GM19239 (cell line): ENCODE results near the gene HOXB1.

ENCODE experiments used
- DNase-seq: peaks from one replicate; pipeline ENCODE4 v3.0.0; 2011; ENCODE audit warnings: low spot score; ENCODE audit not compliant: insufficient read length
- FAIRE-seq: peaks from 2 replicates; lab custom pipeline; 2011; peaks lifted over from hg19 to GRCh38; lab: Jason Lieb, UNC

The HOXB1 gene

GRCh38 chr17:48568499-48569239 is 37.9 kb upstream of the HOXB1 start:
- FAIRE-seq (no peak), DNase-seq (no peak)

GRCh38 chr17:48567646-48568354 is 37.0 kb upstream of the HOXB1 start:
- FAIRE-seq: no peak

GRCh38 chr17:48567209-48567608 is 36.4 kb upstream of the HOXB1 start:
- DNase-seq (no peak), FAIRE-seq (no peak)

More at GRCh38 chr17:48567646-48568354, 37.0 kb upstream of the HOXB1 start:
- DNase-seq: no peak

GRCh38 chr17:48566717-48567116 is 35.9 kb upstream of the HOXB1 start:
- FAIRE-seq: no peak
- DNase-seq: no peak

- DNase-seq: no peak
- no peak for FAIRE-seq
Observed at GRCh38 chr17:48565925-48566710, 35.3 kb upstream of the HOXB1 start.

GRCh38 chr17:48565022-48565554 is 34.3 kb upstream of the HOXB1 start:
- DNase-seq: no peak
- no peak for FAIRE-seq

- FAIRE-seq: no peak
- DNase-seq: no peak
Observed at GRCh38 chr17:48564188-48565021, 33.6 kb upstream of the HOXB1 start.

- FAIRE-seq (no peak), DNase-seq (no peak)
Observed at GRCh38 chr17:48563867-48564187, 33.0 kb upstream of the HOXB1 start.

- DNase-seq (no peak), FAIRE-seq (no peak)
Observed at GRCh38 chr17:48563385-48563838, 32.6 kb upstream of the HOXB1 start.

GRCh38 chr17:48562934-48563333 is 32.1 kb upstream of the HOXB1 start:
- DNase-seq: no peak
- FAIRE-seq: no peak

GRCh38 chr17:48561884-48562810 is 31.3 kb upstream of the HOXB1 start:
- FAIRE-seq (peak; percentile 89), DNase-seq (peak; percentile 74)

- FAIRE-seq (no peak), DNase-seq (no peak)
Observed at GRCh38 chr17:48559840-48560817, 29.3 kb upstream of the HOXB1 start.

GRCh38 chr17:48559122-48559839 is 28.5 kb upstream of the HOXB1 start:
- no peak for FAIRE-seq
- no peak for DNase-seq

- no peak for DNase-seq
- FAIRE-seq: no peak
Observed at GRCh38 chr17:48558831-48559121, 28.0 kb upstream of the HOXB1 start.

- no peak for FAIRE-seq
Observed at GRCh38 chr17:48558057-48558830, 27.4 kb upstream of the HOXB1 start.

GRCh38 chr17:48556576-48557401 is 26.0 kb upstream of the HOXB1 start:
- no peak for FAIRE-seq
- DNase-seq: no peak

More at GRCh38 chr17:48558057-48558830, 27.4 kb upstream of the HOXB1 start:
- DNase-seq: no peak
